Measurements from ENCODE around the gene SPHK2.

DNA sequence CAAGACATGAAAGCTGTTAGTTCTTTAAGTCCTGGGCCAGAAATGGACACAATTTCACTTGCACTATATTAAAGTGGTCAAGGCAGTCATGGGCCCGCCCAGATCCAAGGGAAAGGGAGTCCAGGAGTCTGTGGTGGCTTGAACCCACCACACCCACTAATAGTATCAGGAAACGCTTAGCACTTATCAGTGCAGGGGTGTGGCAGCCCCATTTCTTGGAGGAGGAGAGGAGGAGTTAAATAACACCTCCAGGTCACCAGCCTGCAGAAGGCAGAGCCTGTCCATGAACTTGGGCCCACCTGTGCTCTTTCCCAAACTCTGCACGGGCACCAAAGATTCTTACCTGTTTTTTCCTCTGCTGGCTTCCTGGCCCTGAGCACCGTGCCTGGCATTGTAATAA, 58.9 kb downstream of the SPHK2 start:
- TF ChIP-seq, protein P1, sequence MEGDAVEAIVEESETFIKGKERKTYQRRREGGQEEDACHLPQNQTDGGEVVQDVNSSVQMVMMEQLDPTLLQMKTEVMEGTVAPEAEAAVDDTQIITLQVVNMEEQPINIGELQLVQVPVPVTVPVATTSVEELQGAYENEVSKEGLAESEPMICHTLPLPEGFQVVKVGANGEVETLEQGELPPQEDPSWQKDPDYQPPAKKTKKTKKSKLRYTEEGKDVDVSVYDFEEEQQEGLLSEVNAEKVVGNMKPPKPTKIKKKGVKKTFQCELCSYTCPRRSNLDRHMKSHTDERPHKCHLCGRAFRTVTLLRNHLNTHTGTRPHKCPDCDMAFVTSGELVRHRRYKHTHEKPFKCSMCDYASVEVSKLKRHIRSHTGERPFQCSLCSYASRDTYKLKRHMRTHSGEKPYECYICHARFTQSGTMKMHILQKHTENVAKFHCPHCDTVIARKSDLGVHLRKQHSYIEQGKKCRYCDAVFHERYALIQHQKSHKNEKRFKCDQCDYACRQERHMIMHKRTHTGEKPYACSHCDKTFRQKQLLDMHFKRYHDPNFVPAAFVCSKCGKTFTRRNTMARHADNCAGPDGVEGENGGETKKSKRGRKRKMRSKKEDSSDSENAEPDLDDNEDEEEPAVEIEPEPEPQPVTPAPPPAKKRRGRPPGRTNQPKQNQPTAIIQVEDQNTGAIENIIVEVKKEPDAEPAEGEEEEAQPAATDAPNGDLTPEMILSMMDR (IDR thresholded peaks at IDR 0.05) = no peak
- no peak for TF ChIP-seq POLR2A (IDR thresholded peaks at IDR 0.05)
- no peak for TF ChIP-seq POLR2AphosphoS5 (IDR thresholded peaks at IDR 0.05)
- TF ChIP-seq EP300 (IDR thresholded peaks at IDR 0.05) = no peak

Data from gastroesophageal sphincter (tissue), 3 donors.